Hepatocyte (in vitro differentiated cells): ENCODE results near the gene PLEKHA7.

Experiments
- CTCF ChIP-seq: fragments of 200-600 bp; sonication (generic); IDR thresholded peaks from 2 replicates; pipeline ENCODE4 v1.5.1; 2016; ENCODE audit warnings: antibody characterized with exemption, mild to moderate bottlenecking; ENCODE audit not compliant: poor library complexity
- EZH2phosphoT487 ChIP-seq: fragments of 200-600 bp; sonication (generic); IDR thresholded peaks from one replicate; pipeline ENCODE4 v1.6.1; 2018; ENCODE audit warnings: antibody characterized with exemption, mild to moderate bottlenecking, low read depth, moderate library complexity; ENCODE audit not compliant: unreplicated experiment, severe bottlenecking

GRCh38 chr11:16784097-16784496, 230.1 kb downstream of the PLEKHA7 start:
- TF ChIP-seq CTCF = no peak
- TF ChIP-seq EZH2phosphoT487 = no peak
